Measurements from ENCODE around the gene SASS6.

The SASS6 gene

DNA sequence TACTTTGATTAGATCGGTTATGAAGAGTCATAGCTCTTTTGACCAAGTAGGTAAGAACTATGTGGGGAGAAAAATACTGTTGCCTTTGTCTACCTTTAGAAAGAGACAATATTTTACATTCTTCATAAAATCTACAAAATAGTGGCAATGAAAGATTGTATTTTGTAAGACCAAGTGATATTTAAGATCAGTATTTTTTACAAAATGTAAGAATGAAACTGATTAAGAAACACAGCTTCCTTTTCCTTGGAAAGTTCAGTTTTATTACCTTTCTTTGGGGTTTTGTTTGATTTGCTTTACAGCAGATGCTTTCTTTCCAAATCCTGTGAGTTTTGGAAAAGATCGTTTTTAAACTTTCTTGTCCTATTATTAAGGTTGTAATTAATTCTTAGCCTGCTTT lies 93.1 kb downstream of the SASS6 start:
- TF ChIP-seq, protein P1, sequence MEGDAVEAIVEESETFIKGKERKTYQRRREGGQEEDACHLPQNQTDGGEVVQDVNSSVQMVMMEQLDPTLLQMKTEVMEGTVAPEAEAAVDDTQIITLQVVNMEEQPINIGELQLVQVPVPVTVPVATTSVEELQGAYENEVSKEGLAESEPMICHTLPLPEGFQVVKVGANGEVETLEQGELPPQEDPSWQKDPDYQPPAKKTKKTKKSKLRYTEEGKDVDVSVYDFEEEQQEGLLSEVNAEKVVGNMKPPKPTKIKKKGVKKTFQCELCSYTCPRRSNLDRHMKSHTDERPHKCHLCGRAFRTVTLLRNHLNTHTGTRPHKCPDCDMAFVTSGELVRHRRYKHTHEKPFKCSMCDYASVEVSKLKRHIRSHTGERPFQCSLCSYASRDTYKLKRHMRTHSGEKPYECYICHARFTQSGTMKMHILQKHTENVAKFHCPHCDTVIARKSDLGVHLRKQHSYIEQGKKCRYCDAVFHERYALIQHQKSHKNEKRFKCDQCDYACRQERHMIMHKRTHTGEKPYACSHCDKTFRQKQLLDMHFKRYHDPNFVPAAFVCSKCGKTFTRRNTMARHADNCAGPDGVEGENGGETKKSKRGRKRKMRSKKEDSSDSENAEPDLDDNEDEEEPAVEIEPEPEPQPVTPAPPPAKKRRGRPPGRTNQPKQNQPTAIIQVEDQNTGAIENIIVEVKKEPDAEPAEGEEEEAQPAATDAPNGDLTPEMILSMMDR (IDR thresholded peaks at IDR 0.05; ENCODE audit: borderline replicate concordance, control extremely low read depth, extremely low read depth, insufficient read depth, missing control alignments): no peak
- in situ Hi-C loops (cut with MboI; ENCODE audit: low sequenced_read_pairs, unreplicated experiment): loop anchor here (25.0 kb wide), 1 partner anchor 848 kb away; the partner anchor contains the start of genes EXTL2 and SLC30A7
- no peak for DNase-seq (ENCODE audit: low spot score)

DNA sequence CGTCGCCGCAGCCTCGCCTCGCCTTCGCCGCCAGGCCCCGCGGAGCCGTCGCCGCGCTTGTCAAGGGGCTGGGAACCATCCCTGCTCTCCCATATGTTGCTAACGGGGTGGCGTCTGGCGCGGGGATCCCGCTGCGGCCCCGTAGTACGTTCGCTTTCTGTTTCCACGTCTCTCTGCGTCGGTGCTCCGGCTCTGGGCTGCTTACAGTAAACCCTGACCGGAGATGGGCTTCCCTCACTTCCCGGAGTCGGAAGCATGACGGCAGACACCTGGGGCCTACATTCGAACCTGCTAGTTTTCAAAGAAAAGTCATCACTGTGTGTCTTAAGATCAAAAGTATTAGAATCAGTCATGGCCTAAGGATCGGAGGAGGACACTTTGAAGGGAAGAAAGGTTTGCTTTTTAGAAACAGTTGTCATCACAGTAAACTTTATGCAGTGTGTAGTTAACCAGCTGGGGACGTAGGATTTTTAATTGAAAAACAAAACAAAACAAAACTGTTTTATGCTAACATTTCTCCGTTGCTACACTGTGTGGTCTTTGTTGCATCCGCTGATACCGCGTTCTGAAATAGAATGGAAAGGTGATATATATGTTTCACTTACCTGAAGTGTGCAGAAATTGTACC lies 94.0 kb downstream of the SASS6 start:
- peak; percentile 68 for DNase-seq (ENCODE audit: low spot score)
- TF ChIP-seq, protein P1 (IDR thresholded peaks at IDR 0.05; ENCODE audit: borderline replicate concordance, control extremely low read depth, extremely low read depth, insufficient read depth, missing control alignments): no peak
- in situ Hi-C loops (cut with MboI; ENCODE audit: low sequenced_read_pairs, unreplicated experiment): loop anchor here (25.0 kb wide), 1 partner anchor 849 kb away; the partner anchor contains the start of genes EXTL2 and SLC30A7

DNA sequence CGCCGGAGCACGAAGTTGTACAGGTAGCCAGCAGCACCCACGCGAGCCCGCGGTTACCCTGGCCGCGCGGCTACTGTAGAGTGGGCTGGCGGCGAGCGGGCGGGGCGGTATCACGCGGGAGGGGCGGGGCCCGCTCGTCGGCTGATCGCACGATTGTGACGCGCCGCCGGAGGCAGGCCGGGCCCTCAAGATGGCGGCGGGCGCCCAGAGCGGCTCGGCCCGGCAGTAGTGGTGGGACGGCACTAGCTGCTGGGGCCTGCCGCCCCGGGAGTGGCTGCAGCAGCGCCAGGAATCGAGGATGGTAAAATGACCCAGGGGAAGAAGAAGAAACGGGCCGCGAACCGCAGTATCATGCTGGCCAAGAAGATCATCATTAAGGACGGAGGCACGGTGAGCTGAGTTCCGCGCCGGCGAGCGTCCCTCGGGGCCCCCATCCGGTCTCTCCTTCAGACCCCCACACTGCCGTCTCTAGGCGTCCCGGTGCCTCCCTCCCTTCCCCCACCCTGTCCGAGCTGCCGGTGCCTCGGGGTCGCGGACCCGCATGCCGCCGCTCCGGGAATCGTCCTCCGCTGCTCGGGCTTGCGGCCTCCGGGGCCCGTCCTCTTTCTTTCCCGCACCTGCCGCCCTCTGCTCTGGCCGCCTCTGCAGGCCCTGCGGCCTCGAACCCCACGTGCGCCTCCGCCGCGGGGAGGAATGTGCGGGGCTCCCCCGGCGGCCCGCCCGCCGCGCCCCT lies 94.6 kb downstream of the SASS6 start:
- TF ChIP-seq, protein P1 (IDR thresholded peaks at IDR 0.05; ENCODE audit: borderline replicate concordance, control extremely low read depth, extremely low read depth, insufficient read depth, missing control alignments): no peak
- in situ Hi-C loops (cut with MboI; ENCODE audit: low sequenced_read_pairs, unreplicated experiment): loop anchor here (25.0 kb wide), 1 partner anchor 849 kb away; the partner anchor contains the start of genes EXTL2 and SLC30A7
- peak; percentile 93 for DNase-seq (ENCODE audit: low spot score)

DNA sequence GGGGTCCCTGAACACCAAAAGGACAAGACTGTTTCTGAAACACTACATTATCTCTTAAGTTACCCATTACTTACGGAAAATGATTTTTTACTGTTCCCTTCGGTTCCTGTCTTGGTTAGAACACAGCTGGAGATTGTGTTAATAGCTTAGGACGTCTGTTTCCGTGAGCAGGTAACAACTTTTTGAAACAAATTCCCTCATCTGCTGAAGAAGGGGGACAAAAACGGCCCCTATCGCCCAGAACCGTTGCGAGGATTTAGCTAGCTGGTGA lies 95.1 kb downstream of the SASS6 start:
- no peak for DNase-seq (ENCODE audit: low spot score)
- in situ Hi-C loops (cut with MboI; ENCODE audit: low sequenced_read_pairs, unreplicated experiment): loop anchor here (25.0 kb wide), 1 partner anchor 850 kb away; the partner anchor contains the start of genes EXTL2 and SLC30A7
- TF ChIP-seq, protein P1 (IDR thresholded peaks at IDR 0.05; ENCODE audit: borderline replicate concordance, control extremely low read depth, extremely low read depth, insufficient read depth, missing control alignments): no peak

DNA sequence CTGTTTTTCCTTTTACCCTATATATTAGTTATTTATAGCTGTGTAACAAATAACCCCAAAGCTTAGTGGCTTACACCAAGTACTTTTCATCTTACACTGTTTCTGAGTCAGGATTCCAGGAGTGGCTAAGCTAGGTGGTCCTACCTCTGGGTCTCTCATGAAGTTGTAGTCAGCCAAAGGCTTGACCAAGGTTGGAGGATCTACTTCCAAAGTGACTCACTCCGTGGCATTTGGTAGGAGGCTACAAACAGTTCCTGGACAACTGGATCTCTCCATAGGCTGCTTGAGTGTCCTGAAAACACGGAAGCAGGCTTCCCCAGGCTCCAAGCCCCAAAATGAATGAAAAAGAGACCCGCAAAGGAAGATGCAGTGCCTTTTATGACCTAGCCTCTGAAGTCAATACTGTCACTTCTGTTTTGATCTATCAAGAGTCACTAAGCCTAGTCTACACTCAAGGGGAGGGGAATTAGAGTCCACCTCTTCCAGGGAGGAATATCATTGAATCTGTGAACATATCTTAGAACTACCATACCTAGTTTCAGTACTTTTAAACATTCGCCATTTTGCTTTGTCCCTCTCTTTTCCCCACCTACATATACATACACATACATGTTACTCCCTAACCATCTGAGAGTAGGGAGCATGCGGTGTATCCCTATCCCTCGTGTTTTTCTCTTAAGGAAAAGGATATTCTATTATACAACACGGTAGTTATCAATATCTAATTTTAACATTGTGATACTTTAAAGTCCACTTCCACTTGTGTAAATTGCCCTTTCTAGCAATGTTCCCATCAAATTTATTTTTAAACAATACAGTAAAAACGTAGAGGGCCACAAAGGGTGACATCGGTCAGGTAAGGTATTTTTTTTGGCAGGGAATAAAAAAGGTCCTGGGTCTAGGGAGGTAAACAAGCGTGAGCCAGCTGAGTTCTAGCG lies 95.7 kb downstream of the SASS6 start:
- no peak for DNase-seq (ENCODE audit: low spot score)
- in situ Hi-C loops (cut with MboI; ENCODE audit: low sequenced_read_pairs, unreplicated experiment): loop anchor here (25.0 kb wide), 1 partner anchor 850 kb away; the partner anchor contains the start of genes EXTL2 and SLC30A7
- TF ChIP-seq, protein P1 (IDR thresholded peaks at IDR 0.05; ENCODE audit: borderline replicate concordance, control extremely low read depth, extremely low read depth, insufficient read depth, missing control alignments): no peak

DNA sequence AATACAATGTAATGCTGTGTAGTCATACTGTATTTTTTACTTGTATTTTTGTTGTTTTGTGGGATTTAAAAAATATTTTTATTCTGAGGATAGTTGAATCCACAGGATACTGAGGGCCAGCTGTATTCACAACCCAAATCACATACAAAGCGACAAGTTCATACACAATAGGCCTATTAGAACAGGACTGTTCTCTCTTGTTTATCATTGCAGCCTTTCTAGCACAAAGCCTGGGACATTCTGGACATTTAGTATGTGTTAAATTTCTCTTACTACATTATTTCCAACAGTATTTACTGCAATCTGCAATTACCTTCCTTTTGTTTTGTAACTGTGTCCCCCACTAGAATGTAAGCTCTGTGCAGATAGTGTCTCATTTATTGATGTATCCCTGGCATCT lies 97.5 kb downstream of the SASS6 start:
- in situ Hi-C loops (cut with MboI; ENCODE audit: low sequenced_read_pairs, unreplicated experiment): loop anchor here (25.0 kb wide), 1 partner anchor 852 kb away; the partner anchor contains the start of genes EXTL2 and SLC30A7
- TF ChIP-seq, protein P1 (IDR thresholded peaks at IDR 0.05; ENCODE audit: borderline replicate concordance, control extremely low read depth, extremely low read depth, insufficient read depth, missing control alignments): no peak
- DNase-seq (ENCODE audit: low spot score): no peak
